ENCODE data around the gene ANGPTL2.

The ANGPTL2 gene

DNA sequence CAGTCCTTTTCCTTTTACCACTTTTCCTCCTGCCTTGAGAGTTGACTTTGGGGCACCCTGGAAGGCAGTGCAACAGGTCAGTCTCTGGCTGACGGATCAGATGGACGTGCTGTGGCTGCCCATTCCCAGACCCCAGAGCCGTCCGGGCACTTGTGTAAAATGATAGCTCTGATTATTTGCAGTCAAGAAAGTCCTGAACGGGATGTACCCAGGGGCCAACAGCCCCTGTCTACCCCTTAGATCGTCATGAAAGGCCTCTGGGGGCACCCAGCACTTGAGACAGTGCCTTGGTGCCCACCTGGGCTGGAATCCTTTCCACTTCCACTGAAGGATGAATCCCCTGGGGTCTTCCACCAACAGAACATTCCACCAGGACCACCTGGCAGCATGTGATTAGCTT lies 17.7 kb upstream of the ANGPTL2 start:
- TF ChIP-seq POLR2A (IDR thresholded peaks at IDR 0.05; ENCODE audit: low read depth, low read length) (no peak), TAF1 (IDR thresholded peaks at IDR 0.05; ENCODE audit: borderline replicate concordance, low read depth, low read length) (no peak), POLR2AphosphoS5 (IDR thresholded peaks at IDR 0.05; ENCODE audit: low read depth, low read length) (no peak)
- no peak for DNase-seq (ENCODE audit: insufficient read length)
- no peak for FAIRE-seq

GRCh38 chr9:127139775-127140174 lies 17.3 kb upstream of the ANGPTL2 start:
- no peak for FAIRE-seq

GRCh38 chr9:127139071-127139731 lies 16.8 kb upstream of the ANGPTL2 start:
- TF ChIP-seq POLR2AphosphoS5 (IDR thresholded peaks at IDR 0.05; ENCODE audit: low read depth, low read length) (no peak), TAF1 (IDR thresholded peaks at IDR 0.05; ENCODE audit: borderline replicate concordance, low read depth, low read length) (no peak), POLR2A (IDR thresholded peaks at IDR 0.05; ENCODE audit: low read depth, low read length) (no peak)
- FAIRE-seq = no peak
- DNase-seq (ENCODE audit: insufficient read length) = no peak

More at GRCh38 chr9:127139775-127140174, 17.3 kb upstream of the ANGPTL2 start:
- TF ChIP-seq TAF1 (IDR thresholded peaks at IDR 0.05; ENCODE audit: borderline replicate concordance, low read depth, low read length) (no peak), POLR2AphosphoS5 (IDR thresholded peaks at IDR 0.05; ENCODE audit: low read depth, low read length) (no peak), POLR2A (IDR thresholded peaks at IDR 0.05; ENCODE audit: low read depth, low read length) (no peak)
- DNase-seq (ENCODE audit: insufficient read length) = no peak

DNA sequence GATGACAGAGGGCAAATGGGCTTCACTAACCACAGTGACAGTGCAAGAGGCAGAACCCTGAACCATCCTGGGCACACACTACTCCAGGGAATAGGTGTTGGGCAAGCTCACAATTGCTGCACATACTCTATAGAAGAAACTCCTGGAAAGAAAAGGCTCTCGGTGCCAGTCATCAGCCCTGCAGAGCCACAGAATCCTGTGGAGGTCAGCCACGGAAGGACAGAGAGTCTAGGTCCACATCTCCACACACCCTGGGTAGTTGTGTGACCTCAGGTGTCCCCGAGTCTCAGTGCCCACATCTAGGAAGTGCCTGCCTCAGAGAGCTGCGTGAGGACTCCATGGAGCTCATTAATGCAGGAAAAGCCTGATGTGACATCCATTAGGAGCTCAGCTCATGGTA lies 16.0 kb upstream of the ANGPTL2 start:
- FAIRE-seq = no peak
- TF ChIP-seq TAF1 (IDR thresholded peaks at IDR 0.05; ENCODE audit: borderline replicate concordance, low read depth, low read length) (no peak), POLR2A (IDR thresholded peaks at IDR 0.05; ENCODE audit: low read depth, low read length) (no peak), POLR2AphosphoS5 (IDR thresholded peaks at IDR 0.05; ENCODE audit: low read depth, low read length) (no peak)
- no peak for DNase-seq (ENCODE audit: insufficient read length)

- TF ChIP-seq POLR2A (IDR thresholded peaks at IDR 0.05; ENCODE audit: low read depth, low read length) (no peak), TAF1 (IDR thresholded peaks at IDR 0.05; ENCODE audit: borderline replicate concordance, low read depth, low read length) (no peak), POLR2AphosphoS5 (IDR thresholded peaks at IDR 0.05; ENCODE audit: low read depth, low read length) (no peak)
- FAIRE-seq (no peak), DNase-seq (ENCODE audit: insufficient read length) (no peak)
These were observed 15.4 kb upstream of the ANGPTL2 start for GRCh38 chr9:127137640-127138360.

- DNase-seq (ENCODE audit: insufficient read length) = no peak
- no peak for FAIRE-seq
- no peak for TF ChIP-seq TAF1 (IDR thresholded peaks at IDR 0.05; ENCODE audit: borderline replicate concordance, low read depth, low read length)
- no peak for TF ChIP-seq POLR2A (IDR thresholded peaks at IDR 0.05; ENCODE audit: low read depth, low read length)
- no peak for TF ChIP-seq POLR2AphosphoS5 (IDR thresholded peaks at IDR 0.05; ENCODE audit: low read depth, low read length)
These were observed 14.6 kb upstream of the ANGPTL2 start for GRCh38 chr9:127136880-127137639.

DNA sequence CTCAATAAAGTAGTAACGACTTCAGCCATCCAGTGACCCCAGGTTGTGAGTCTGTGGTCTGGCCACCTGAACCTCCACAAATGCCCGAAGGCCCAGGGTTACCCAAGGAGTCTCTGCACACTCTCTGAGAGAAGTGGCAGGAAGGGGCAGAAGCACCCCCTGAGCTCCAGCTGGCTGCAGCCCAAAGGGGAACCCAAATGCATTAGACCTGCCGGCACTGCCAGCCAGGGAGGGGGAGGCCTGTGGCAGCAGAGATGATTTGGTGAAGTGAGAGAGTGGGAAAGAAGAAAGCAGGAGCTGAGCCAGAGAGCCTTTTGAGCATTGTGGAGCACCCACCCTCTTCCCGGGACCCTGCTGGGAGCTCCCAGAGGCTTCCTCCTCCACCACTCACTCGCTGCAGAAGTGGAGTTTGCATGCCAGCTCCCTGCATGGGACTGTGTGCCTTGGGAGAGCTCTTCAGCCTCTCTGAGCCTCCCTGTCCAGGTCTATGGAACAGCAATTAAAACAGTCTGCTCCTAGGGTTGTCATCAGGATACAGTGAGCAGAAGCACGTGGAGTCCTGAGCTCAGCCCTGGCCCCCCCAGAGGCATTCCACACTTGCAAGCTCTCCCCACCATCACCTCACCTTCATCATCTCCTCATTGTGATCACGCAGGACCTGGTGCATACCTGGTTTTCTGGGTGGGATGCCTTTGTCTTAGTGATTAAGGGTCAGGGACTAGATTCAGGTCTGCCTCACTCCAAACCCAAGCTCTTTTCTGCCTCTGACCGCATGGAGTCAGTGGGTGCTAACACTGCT lies 13.8 kb upstream of the ANGPTL2 start:
- TF ChIP-seq POLR2A (IDR thresholded peaks at IDR 0.05; ENCODE audit: low read depth, low read length) (no peak), POLR2AphosphoS5 (IDR thresholded peaks at IDR 0.05; ENCODE audit: low read depth, low read length) (no peak), TAF1 (IDR thresholded peaks at IDR 0.05; ENCODE audit: borderline replicate concordance, low read depth, low read length) (no peak)
- DNase-seq (ENCODE audit: insufficient read length) (no peak), FAIRE-seq (no peak)

DNA sequence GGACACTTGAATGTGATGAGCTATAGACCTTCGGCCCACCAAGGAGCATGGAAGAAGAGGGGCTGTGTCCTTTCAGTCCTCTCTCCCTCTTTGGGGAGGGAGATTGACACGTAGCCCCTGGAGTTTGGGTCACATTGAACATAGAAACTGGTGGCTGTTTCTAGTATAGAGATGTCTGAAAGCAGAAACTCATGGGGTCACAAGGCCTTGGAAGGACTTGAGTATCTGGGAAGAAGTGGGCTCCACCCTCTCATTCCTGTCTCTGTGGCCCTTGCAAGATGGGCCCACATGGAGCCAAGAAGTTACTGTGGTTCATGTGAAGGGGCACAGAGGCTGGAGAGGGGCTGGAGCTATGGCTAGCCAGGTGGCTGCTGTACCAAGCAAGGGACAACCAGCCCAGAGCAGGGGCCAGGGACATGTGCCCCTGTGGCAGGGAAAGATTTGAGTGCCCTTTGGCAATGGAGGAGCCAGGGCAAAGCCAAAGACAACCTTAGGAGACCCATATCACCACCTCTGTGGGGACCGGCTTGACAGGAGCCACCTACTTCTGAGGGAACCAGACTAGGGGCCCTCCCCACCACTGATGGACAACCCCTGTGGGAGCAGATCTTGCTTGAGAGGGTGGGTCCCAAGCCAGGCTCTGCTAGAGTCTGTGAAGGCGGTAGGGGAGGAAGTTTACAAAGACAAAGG lies 12.8 kb upstream of the ANGPTL2 start:
- DNase-seq (ENCODE audit: insufficient read length) (no peak), FAIRE-seq (no peak)
- TF ChIP-seq POLR2AphosphoS5 (IDR thresholded peaks at IDR 0.05; ENCODE audit: low read depth, low read length) = no peak
- TF ChIP-seq TAF1 (IDR thresholded peaks at IDR 0.05; ENCODE audit: borderline replicate concordance, low read depth, low read length) = no peak
- no peak for TF ChIP-seq POLR2A (IDR thresholded peaks at IDR 0.05; ENCODE audit: low read depth, low read length)

DNA sequence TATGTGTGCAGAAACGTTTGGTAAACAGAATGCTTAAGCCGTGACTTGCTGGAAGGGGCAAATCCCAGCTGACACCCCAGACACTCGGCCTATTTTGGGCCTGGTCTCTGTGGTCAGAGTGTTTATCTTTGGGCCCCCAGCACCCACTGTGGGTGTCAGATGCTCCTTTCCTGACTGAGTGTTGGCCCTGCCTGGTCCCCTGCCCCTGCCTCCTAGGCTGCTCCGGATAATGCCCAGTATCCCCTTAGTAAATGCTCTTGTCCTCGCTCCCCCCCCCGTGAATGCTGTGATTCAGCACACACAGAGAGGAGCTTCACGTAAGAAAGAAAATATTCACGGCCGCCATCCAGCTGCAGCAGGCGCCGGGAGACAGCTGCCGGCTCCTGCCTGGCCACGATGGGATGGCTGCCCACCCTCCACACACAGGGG lies 11.3 kb upstream of the ANGPTL2 start:
- DNase-seq (ENCODE audit: insufficient read length) (no peak), FAIRE-seq (no peak)
- TF ChIP-seq POLR2A (IDR thresholded peaks at IDR 0.05; ENCODE audit: low read depth, low read length) (no peak), POLR2AphosphoS5 (IDR thresholded peaks at IDR 0.05; ENCODE audit: low read depth, low read length) (no peak), TAF1 (IDR thresholded peaks at IDR 0.05; ENCODE audit: borderline replicate concordance, low read depth, low read length) (no peak)

DNA sequence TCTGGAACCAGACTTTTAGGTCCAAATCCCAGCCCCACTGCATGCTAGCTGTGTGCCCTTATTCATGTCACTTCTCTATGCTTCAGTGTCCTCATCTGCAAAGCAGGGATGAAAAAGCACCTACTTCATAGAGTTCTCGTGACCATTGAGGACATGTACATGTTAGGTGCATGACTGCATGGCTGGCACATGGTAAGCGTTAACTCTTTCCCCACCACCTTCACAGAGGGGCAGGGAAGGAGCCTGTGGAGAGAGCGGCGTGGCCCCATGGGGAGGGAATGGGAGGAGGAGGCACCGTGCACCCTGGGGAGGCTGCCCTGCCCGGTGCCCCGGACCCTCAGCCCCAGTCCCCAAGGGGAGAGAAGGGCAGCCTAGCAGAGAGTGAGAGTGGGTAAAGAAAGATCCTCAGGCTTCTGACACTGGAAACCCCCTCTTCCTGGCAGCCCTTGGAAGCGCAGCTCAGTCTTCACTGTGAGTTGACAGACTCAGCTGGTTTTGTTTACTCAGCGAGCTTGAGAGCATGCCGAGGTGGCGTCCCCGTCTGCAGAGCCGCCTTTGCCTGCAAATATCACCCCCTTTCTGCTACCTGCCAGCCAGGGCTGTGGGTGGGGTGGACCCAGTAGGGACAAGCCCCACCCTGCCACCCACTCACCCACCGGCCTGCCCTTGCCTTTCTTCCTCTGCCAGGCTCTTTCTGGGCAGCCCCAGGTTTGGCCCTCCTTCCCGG lies 10.6 kb upstream of the ANGPTL2 start:
- no peak for TF ChIP-seq POLR2A (IDR thresholded peaks at IDR 0.05; ENCODE audit: low read depth, low read length)
- TF ChIP-seq TAF1 (IDR thresholded peaks at IDR 0.05; ENCODE audit: borderline replicate concordance, low read depth, low read length) = no peak
- no peak for TF ChIP-seq POLR2AphosphoS5 (IDR thresholded peaks at IDR 0.05; ENCODE audit: low read depth, low read length)
- FAIRE-seq = no peak
- DNase-seq (ENCODE audit: insufficient read length) = no peak

Data from GM12892 (cell line).